Measurements from ENCODE around the gene OSBP2.

- TF ChIP-seq CTCF (conservative IDR thresholded peaks at IDR 0.05; ENCODE audit: low read depth in 2 of 2) (no peak), CREB1 (CRISPR knock-in tag; IDR thresholded peaks at IDR 0.05; ENCODE audit: low read depth) (no peak), EZH2 (IDR thresholded peaks at IDR 0.05; ENCODE audit: low read depth, unreplicated experiment) (no peak), POLR2AphosphoS5 (IDR thresholded peaks at IDR 0.05; ENCODE audit: low read depth) (no peak), REST (IDR thresholded peaks at IDR 0.05; ENCODE audit: unreplicated experiment) (no peak), ZNF114 (CRISPR knock-in tag; IDR thresholded peaks at IDR 0.05) (no peak)
These were observed 23.8 kb downstream of the OSBP2 start for GRCh38 chr22:30718491-30718890.
